HFF-Myc (cell line): Measurements from ENCODE around the gene ZSWIM3.

Experiments
- DNase-seq: peaks from one replicate; pipeline ENCODE4 v3.0.0-alpha.2; 2011; ENCODE audit warnings: low read depth; ENCODE audit errors: extremely low read depth
- H3K4me3 ChIP-seq: replicated peaks from 2 replicates; pipeline ENCODE4 v1.5.1; 2011; ENCODE audit warnings: low read depth, mild to moderate bottlenecking, control low read depth, low read length
- CTCF ChIP-seq: IDR thresholded peaks from 2 replicates; pipeline ENCODE4 v1.5.1; 2012; ENCODE audit warnings: mild to moderate bottlenecking, low read depth, low read length, control low read depth; ENCODE audit errors: missing control alignments

ZSWIM3 gene

GRCh38 chr20:45926731-45927070 lies 69.3 kb downstream of the ZSWIM3 start:
- H3K4me3 ChIP-seq = no peak overlapping the region
- DNase-seq = no peak
- no peak for TF ChIP-seq CTCF

GRCh38 chr20:45927071-45927878 lies 69.9 kb downstream of the ZSWIM3 start:
- no peak for DNase-seq
- H3K4me3 ChIP-seq = no peak overlapping the region
- no peak for TF ChIP-seq CTCF
